GM12878 (cell line): ENCODE data around the gene PAX7. TPM values are rescaled to one million over a fixed set of nuclear protein-coding genes. Genes with fewer than 3 reads are reported as not detected.

Experiments
- ATAC-seq: fragments of 200-7000 bp; cut with Tn5 transposase; 3 replicates; pipeline ENCODE4 v1.9.1; 2020; ENCODE audit warnings: mild to moderate bottlenecking, moderate library complexity
- BruUV-seq: library from RNA; stranded (reverse); fragments of 400-500 nt; replicated peaks from 2 replicates; lab custom pipeline; 2021; lab: Mats Ljungman, UMichigan
- CTCF ChIA-PET: fragments of 300-600 bp; sonication (Branson Sonifier 250); formaldehyde crosslinking; extraction: SDS; loops from one replicate; lab custom pipeline; 2021; ENCODE audit warnings: inconsistent platforms; lab: Yijun Ruan, JAX
- POLR2A ChIA-PET: fragments of 350-600 bp; formaldehyde crosslinking; extraction: SDS; loops from one replicate; lab custom pipeline; 2021; ENCODE audit warnings: inconsistent platforms; lab: Charles Lee
- RAD21 ChIA-PET: fragments of 300-600 bp; sonication (Branson Sonifier 250); formaldehyde crosslinking; loops from one replicate; lab custom pipeline; 2023; ENCODE audit warnings: antibody characterized with exemption; ENCODE audit not compliant: unreplicated experiment; lab: Charles Lee
- SMC1A ChIA-PET: fragments of 300-600 bp; sonication (Branson Sonifier 250); formaldehyde crosslinking; loops from one replicate; lab custom pipeline; 2023; ENCODE audit not compliant: unreplicated experiment, uncharacterized antibody; lab: Charles Lee
- DNase-seq: peaks from one replicate; pipeline ENCODE4 v3.0.0-alpha.2; 2011; ENCODE audit warnings: low read depth, low spot score
- FAIRE-seq: peaks from 3 replicates; lab custom pipeline; 2011; peaks lifted over from hg19 to GRCh38; lab: Jason Lieb, UNC
- H2AFZ ChIP-seq: 2 replicates; pipeline ENCODE4 v1.6.0; 2011; ENCODE audit warnings: low read depth, low read length, control low read depth; ENCODE audit not compliant: control insufficient read depth
- H3K27ac ChIP-seq: 2 replicates; pipeline ENCODE4 v1.5.1; 2011; ENCODE audit warnings: control low read depth; ENCODE audit not compliant: control insufficient read depth, insufficient read depth
- H3K27me3 ChIP-seq, 2 experiments: replicated peaks in 1 of 2; 2 replicates each; pipeline versions ENCODE4 v1.6.0 to v1.6.1; 2011; ENCODE audit warnings: low read length in 1 of 2; ENCODE audit not compliant: control insufficient read depth in 2 of 2, insufficient read depth in 2 of 2
- H3K36me3 ChIP-seq, 2 experiments: 2 replicates each; pipeline ENCODE4 v1.5.1; 2011; ENCODE audit warnings: low read length in 1 of 2; ENCODE audit not compliant: control insufficient read depth in 2 of 2, insufficient read depth in 2 of 2
- H3K4me1 ChIP-seq: 2 replicates; pipeline ENCODE4 v1.6.1; 2011; ENCODE audit warnings: mild to moderate bottlenecking, low read length, moderate library complexity, mixed read lengths; ENCODE audit not compliant: control insufficient read depth, insufficient read depth
- H3K4me2 ChIP-seq: 2 replicates; pipeline ENCODE4 v1.6.0; 2011; ENCODE audit warnings: control low read depth; ENCODE audit not compliant: control insufficient read depth, insufficient read depth
- H3K4me3 ChIP-seq: fragments of 200-600 bp; sonication (generic); 2 replicates; pipeline ENCODE4 v1.5.1; 2016
- H3K79me2 ChIP-seq: 2 replicates; pipeline ENCODE4 v1.6.0; 2011; ENCODE audit warnings: low read length; ENCODE audit not compliant: control insufficient read depth, insufficient read depth
- H3K9ac ChIP-seq: 2 replicates; pipeline ENCODE4 v1.8.0; 2011; ENCODE audit warnings: low read length, control low read depth, mixed read lengths; ENCODE audit not compliant: control insufficient read depth, insufficient read depth
- H3K9me3 ChIP-seq: replicated peaks from 3 replicates; pipeline ENCODE4 v1.5.1; 2011; ENCODE audit warnings: mild to moderate bottlenecking, low read length; ENCODE audit not compliant: control insufficient read depth, insufficient read depth
- H4K20me1 ChIP-seq: 2 replicates; pipeline ENCODE4 v1.6.0; 2011; ENCODE audit not compliant: control insufficient read depth, insufficient read depth
- CREM ChIP-seq: IDR thresholded peaks from 2 replicates; pipeline ENCODE4 v1.6.1; 2014; ENCODE audit warnings: antibody characterized with exemption, low read depth
- ETV6 ChIP-seq, 2 experiments: fragments of 450-650 bp in 1 of 2; IDR thresholded peaks in 1 of 2; conservative IDR thresholded peaks in 1 of 2; 2 replicates each; pipeline ENCODE4 v1.6.1; 2014; ENCODE audit warnings: antibody characterized with exemption in 1 of 2, borderline replicate concordance in 1 of 2, low read depth in 1 of 2, mild to moderate bottlenecking in 1 of 2, moderate library complexity in 1 of 2
- GATAD2B ChIP-seq: fragments of 450-650 bp; conservative IDR thresholded peaks from 2 replicates; pipeline ENCODE4 v1.6.1; 2017; ENCODE audit warnings: low read depth, mild to moderate bottlenecking, moderate library complexity
- IRF3 ChIP-seq: fragments of 450-650 bp; IDR thresholded peaks from 2 replicates; pipeline ENCODE4 v1.6.1; 2014; ENCODE audit warnings: mild to moderate bottlenecking
- MLLT1 ChIP-seq: fragments of 450-650 bp; IDR thresholded peaks from 2 replicates; pipeline ENCODE4 v1.6.1; 2016; ENCODE audit warnings: mild to moderate bottlenecking
- MTA2 ChIP-seq: fragments of 450-650 bp; IDR thresholded peaks from 2 replicates; pipeline ENCODE4 v1.6.1; 2016; ENCODE audit warnings: low read depth, mild to moderate bottlenecking, moderate library complexity
- MTA3 ChIP-seq: IDR thresholded peaks from 2 replicates; pipeline ENCODE4 v1.6.1; 2012; ENCODE audit warnings: low read length, inconsistent platforms, borderline replicate concordance
- NR2C2 ChIP-seq: IDR thresholded peaks from 2 replicates; pipeline ENCODE4 v1.6.1; 2011; ENCODE audit warnings: borderline replicate concordance, low read depth; ENCODE audit not compliant: control insufficient read depth, insufficient read length
- RB1 ChIP-seq: fragments of 450-650 bp; formaldehyde crosslinking; IDR thresholded peaks from 2 replicates; pipeline ENCODE4 v1.6.1; 2017; ENCODE audit warnings: mild to moderate bottlenecking, borderline replicate concordance
- RCOR1 ChIP-seq: conservative IDR thresholded peaks from 2 replicates; pipeline ENCODE4 v1.6.1; 2012; ENCODE audit warnings: low read depth, low read length, improper control_type of control experiment
- SIX5 ChIP-seq: IDR thresholded peaks from 2 replicates; pipeline ENCODE4 v1.6.1; 2011; ENCODE audit warnings: mild to moderate bottlenecking, low read depth, low read length, moderate library complexity; ENCODE audit not compliant: severe bottlenecking
- SRF ChIP-seq, 2 experiments: IDR thresholded peaks; 2 replicates each; pipeline ENCODE4 v1.6.1; 2011; ENCODE audit warnings: low read depth in 2 of 2, low read length in 2 of 2, mild to moderate bottlenecking in 1 of 2, moderate library complexity in 1 of 2
- STAT3 ChIP-seq: IDR thresholded peaks from 2 replicates; pipeline ENCODE4 v1.6.1; 2011; ENCODE audit warnings: low read depth, low read length, improper control_type of control experiment
- ZSCAN29 ChIP-seq: fragments of 450-650 bp; IDR thresholded peaks from 2 replicates; pipeline ENCODE4 v1.6.1; 2017; ENCODE audit warnings: mild to moderate bottlenecking, moderate library complexity
- WGBS: methylation state at CpG from one replicate; pipeline ENCODE4 v1.1.6; 2016; ENCODE audit warnings: low lambda C conversion rate; ENCODE audit not compliant: insufficient replicate concordance, insufficient coverage; ENCODE audit errors: missing lambda C conversion rate; 5-methylcytosine and 5-hydroxymethylcytosine counted together
- in situ Hi-C: fragments of 300-500 bp; cut with MboI; formaldehyde crosslinking; loops from 9 replicates; pipeline ENCODE4 v1.14.3; 2018; ENCODE audit warnings: mixed read lengths
- intact Hi-C: fragments of 100-400 bp; cut with micrococcal nuclease; formaldehyde crosslinking; loops from one replicate; pipeline ENCODE4 v1.14.2; 2022; ENCODE audit not compliant: unreplicated experiment
- polyA plus RNA-seq, 11 experiments: library from polyadenylated mRNA; depleted of rRNA in 4 of 11; unstranded in 6 of 11; stranded (reverse) in 5 of 11; fragments of >200 nt; fragmentation: Nextera tagmentation in 4 of 11; fragmentation: Illumina TruSeq in 1 of 11; extraction: Ambion mirVana in 4 of 11; extraction: Trizol in 1 of 11; gene quantifications; 1 replicate in 1 of 11; 2 replicates in 10 of 11; pipeline versions ENCODE4 v1.2.1 to v1.2.3, GENCODE V29; 2011 to 2016; ENCODE audit warnings: inconsistent platforms in 2 of 11, missing spikeins in 2 of 11, low read depth in 1 of 11
- total RNA-seq, 4 experiments: library from RNA; depleted of rRNA in 3 of 4; stranded (reverse); fragments of >200 nt in 3 of 4; fragmentation: Illumina TruSeq in 1 of 4; extraction: Trizol in 1 of 4; gene quantifications; 2 replicates each; pipeline versions ENCODE4 v1.2.1 to v1.2.3, GENCODE V29; 2013 to 2021
- TF ChIP-seq, protein P1 (sequence below): fragments of 450-650 bp; IDR thresholded peaks from 2 replicates; pipeline ENCODE4 v1.6.1; 2017; ENCODE audit warnings: mild to moderate bottlenecking, moderate library complexity
- TF ChIP-seq, protein P2 (sequence below): IDR thresholded peaks from 2 replicates; pipeline ENCODE4 v1.6.1; 2011; ENCODE audit warnings: low read depth, mild to moderate bottlenecking, low read length, moderate library complexity, borderline replicate concordance; ENCODE audit errors: extremely low read depth

The PAX7 gene
- total and polyA plus RNA-seq, 10 of the 15 experiments (the other 5 are each of a cell fraction or from before 2014, with no cell fraction given): not detected

DNA sequence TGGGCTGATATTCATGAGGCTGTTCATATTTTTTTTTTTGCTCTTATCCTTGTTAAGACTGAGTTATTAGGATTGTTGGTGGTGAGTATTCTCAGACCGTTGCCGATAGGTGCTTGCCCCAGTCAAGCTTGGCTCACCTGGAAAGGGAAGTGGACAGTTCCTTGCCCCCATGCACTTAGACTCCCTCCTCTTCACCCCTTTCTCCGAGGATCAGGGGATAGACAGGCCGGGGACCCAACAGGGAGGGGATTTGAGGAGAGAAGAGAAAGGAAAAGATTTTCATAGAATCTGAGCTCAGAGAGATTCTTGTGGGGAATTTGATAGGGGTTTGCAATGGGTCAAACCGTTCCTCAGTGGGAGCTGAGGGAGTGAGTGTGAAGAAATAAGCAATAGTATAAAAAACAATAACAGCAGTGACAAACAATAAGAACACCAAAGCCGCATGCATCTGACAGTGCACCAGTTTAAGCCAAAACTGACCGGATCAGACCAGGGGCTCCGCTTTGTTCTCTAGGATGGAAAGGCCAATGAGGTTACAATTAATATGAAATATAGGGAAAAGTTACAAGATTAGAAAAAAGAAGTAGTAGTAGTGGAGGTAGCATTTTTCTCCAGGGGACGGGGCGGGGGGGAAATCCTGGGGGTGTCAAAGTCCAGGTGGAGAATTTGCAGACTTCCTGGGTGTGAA is 8.9 kb downstream of the PAX7 start:
- peaks cover 26 to 29% of the 10 kb centered on the region in 2 experiments for H3K27me3 ChIP-seq
- ChIA-PET POLR2A (interaction anchor here (0.6 kb wide), 1 partner anchor 55 kb away, joined by 3 read pairs; no protein-coding TSS in a partner anchor), SMC1A (interaction anchor here (0.5 kb wide), 1 partner anchor 179 kb away, joined by 3 read pairs; no protein-coding TSS in a partner anchor), RAD21 (no interaction called here), CTCF (interaction anchor here (0.6 kb wide), 1 partner anchor 1185 kb away, joined by 4 read pairs; no protein-coding TSS in a partner anchor)
- intact Hi-C loops: no loop called here
- in situ Hi-C loops: no loop called here
- H3K79me2 ChIP-seq: no peaks in the 10 kb centered on the region
- H3K36me3 ChIP-seq: no peaks in the 10 kb centered on the region
- ATAC-seq (no peak), FAIRE-seq (no peak), DNase-seq (no peak)
- no peak overlapping the region for H3K4me2 ChIP-seq
- no peaks in the 10 kb centered on the region for H3K9me3 ChIP-seq
- H3K27ac ChIP-seq: no peak overlapping the region
- no peaks in the 10 kb centered on the region for H3K4me1 ChIP-seq
- 1% methylated on average over 8 of the region's 10 CpGs for WGBS
- no peak overlapping the region for H2AFZ ChIP-seq
- H4K20me1 ChIP-seq: no peaks in the 10 kb centered on the region
- no peak overlapping the region for H3K9ac ChIP-seq
- BruUV-seq: no TSS peak
- no peak overlapping the region for H3K4me3 ChIP-seq
- TF ChIP-seq MLLT1: no peak
- TF ChIP-seq MTA2: no peak
- no peak for TF ChIP-seq SIX5
- no peak for TF ChIP-seq ETV6 (conservative IDR thresholded peaks at IDR 0.05 in 1 of 2, IDR thresholded peaks at IDR 0.05 in 1 of 2; ENCODE audit: borderline replicate concordance in 1 of 2, low read depth in 1 of 2)
- no peak for TF ChIP-seq RCOR1
- TF ChIP-seq CREM: no peak
- no peak for TF ChIP-seq GATAD2B
- TF ChIP-seq STAT3: no peak
- TF ChIP-seq RB1: no peak
- TF ChIP-seq, protein P1, sequence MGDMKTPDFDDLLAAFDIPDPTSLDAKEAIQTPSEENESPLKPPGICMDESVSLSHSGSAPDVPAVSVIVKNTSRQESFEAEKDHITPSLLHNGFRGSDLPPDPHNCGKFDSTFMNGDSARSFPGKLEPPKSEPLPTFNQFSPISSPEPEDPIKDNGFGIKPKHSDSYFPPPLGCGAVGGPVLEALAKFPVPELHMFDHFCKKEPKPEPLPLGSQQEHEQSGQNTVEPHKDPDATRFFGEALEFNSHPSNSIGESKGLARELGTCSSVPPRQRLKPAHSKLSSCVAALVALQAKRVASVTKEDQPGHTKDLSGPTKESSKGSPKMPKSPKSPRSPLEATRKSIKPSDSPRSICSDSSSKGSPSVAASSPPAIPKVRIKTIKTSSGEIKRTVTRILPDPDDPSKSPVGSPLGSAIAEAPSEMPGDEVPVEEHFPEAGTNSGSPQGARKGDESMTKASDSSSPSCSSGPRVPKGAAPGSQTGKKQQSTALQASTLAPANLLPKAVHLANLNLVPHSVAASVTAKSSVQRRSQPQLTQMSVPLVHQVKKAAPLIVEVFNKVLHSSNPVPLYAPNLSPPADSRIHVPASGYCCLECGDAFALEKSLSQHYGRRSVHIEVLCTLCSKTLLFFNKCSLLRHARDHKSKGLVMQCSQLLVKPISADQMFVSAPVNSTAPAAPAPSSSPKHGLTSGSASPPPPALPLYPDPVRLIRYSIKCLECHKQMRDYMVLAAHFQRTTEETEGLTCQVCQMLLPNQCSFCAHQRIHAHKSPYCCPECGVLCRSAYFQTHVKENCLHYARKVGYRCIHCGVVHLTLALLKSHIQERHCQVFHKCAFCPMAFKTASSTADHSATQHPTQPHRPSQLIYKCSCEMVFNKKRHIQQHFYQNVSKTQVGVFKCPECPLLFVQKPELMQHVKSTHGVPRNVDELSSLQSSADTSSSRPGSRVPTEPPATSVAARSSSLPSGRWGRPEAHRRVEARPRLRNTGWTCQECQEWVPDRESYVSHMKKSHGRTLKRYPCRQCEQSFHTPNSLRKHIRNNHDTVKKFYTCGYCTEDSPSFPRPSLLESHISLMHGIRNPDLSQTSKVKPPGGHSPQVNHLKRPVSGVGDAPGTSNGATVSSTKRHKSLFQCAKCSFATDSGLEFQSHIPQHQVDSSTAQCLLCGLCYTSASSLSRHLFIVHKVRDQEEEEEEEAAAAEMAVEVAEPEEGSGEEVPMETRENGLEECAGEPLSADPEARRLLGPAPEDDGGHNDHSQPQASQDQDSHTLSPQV: no peak
- no peak for TF ChIP-seq SRF (IDR thresholded peaks at IDR 0.05; ENCODE audit: low read depth in 2 of 2, low read length in 2 of 2)
- no peak for TF ChIP-seq ZSCAN29
- no peak for TF ChIP-seq NR2C2
- TF ChIP-seq, protein P2, sequence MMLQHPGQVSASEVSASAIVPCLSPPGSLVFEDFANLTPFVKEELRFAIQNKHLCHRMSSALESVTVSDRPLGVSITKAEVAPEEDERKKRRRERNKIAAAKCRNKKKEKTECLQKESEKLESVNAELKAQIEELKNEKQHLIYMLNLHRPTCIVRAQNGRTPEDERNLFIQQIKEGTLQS: no peak
- TF ChIP-seq IRF3: no peak
- no peak for TF ChIP-seq MTA3
